Endothelial cell of umbilical vein (primary cell): Measurements from ENCODE around the gene IL21. TPM values are rescaled to one million over a fixed set of nuclear protein-coding genes. Genes with fewer than 3 reads are reported as not detected.

Experiments used
- BruUV-seq: library from RNA; stranded (reverse); fragments of 400-500 nt; replicated peaks from 2 replicates; lab custom pipeline; 2021; lab: Mats Ljungman, UMichigan
- CTCF ChIA-PET: fragments of 300-600, 350-600 bp; sonication (Branson Sonifier 250); formaldehyde crosslinking; loops from one replicate; lab custom pipeline; 2021; ENCODE audit warnings: antibody characterized with exemption, inconsistent platforms; lab: Charles Lee
- POLR2A ChIA-PET: fragments of 300-600, 350-600 bp; sonication (Branson Sonifier 250); formaldehyde crosslinking; loops from one replicate; lab custom pipeline; 2021; ENCODE audit warnings: antibody characterized with exemption, inconsistent platforms; lab: Charles Lee
- DNase-seq: peaks from one replicate; pipeline ENCODE4 v3.0.0-alpha.2; 2011; ENCODE audit warnings: low read depth, low spot score
- FAIRE-seq: peaks from 2 replicates; lab custom pipeline; 2011; peaks lifted over from hg19 to GRCh38; lab: Jason Lieb, UNC
- H2AFZ ChIP-seq: 2 replicates; pipeline ENCODE4 v1.6.0; 2012; ENCODE audit warnings: low read depth, low read length, control low read depth, inconsistent platforms
- H3K27ac ChIP-seq: 2 replicates; pipeline ENCODE4 v1.5.1; 2011; ENCODE audit warnings: low read depth, mild to moderate bottlenecking, control low read depth, low read length, moderate library complexity; ENCODE audit not compliant: insufficient read depth
- H3K27me3 ChIP-seq, 2 experiments: 2 replicates each; pipeline versions ENCODE4 v1.6.0 to v1.6.1; 2011; ENCODE audit warnings: low read length in 2 of 2, mixed read lengths in 1 of 2; ENCODE audit not compliant: control insufficient read depth in 2 of 2, insufficient read depth in 2 of 2
- H3K36me3 ChIP-seq, 2 experiments: 2 replicates in 1 of 2; 3 replicates in 1 of 2; pipeline ENCODE4 v1.5.1; 2011; ENCODE audit warnings: low read length in 2 of 2, mild to moderate bottlenecking in 1 of 2, moderate library complexity in 1 of 2; ENCODE audit not compliant: control insufficient read depth in 2 of 2, insufficient read depth in 2 of 2; ENCODE audit errors: extremely low read depth in 1 of 2
- H3K4me1 ChIP-seq: 3 replicates; pipeline ENCODE4 v1.5.1; 2011; ENCODE audit warnings: mild to moderate bottlenecking, low read length; ENCODE audit not compliant: control insufficient read depth, insufficient read depth; ENCODE audit errors: extremely low read depth
- H3K4me2 ChIP-seq: 2 replicates; pipeline ENCODE4 v1.6.1; 2011; ENCODE audit warnings: low read length, control low read depth, mixed read lengths; ENCODE audit not compliant: insufficient read depth
- H3K4me3 ChIP-seq, 3 experiments: fragments of 200-600 bp in 1 of 3; sonication (generic), shearing (Covaris generic) in 1 of 3; replicated peaks in 1 of 3; 2 replicates each; pipeline ENCODE4 v1.5.1; 2011 to 2016; ENCODE audit warnings: control low read depth in 3 of 3, low read length in 3 of 3, mild to moderate bottlenecking in 2 of 3, inconsistent platforms in 1 of 3, low read depth in 1 of 3, moderate library complexity in 1 of 3; ENCODE audit not compliant: insufficient read depth in 1 of 3
- H3K79me2 ChIP-seq: 2 replicates; pipeline ENCODE4 v1.6.0; 2012; ENCODE audit warnings: low read length, inconsistent platforms; ENCODE audit not compliant: control insufficient read depth, insufficient read depth
- H3K9ac ChIP-seq: replicated peaks from 2 replicates; pipeline ENCODE3; 2011; ENCODE audit warnings: low read length, control low read depth; ENCODE audit not compliant: insufficient read depth; ENCODE audit errors: extremely low read depth
- H3K9me1 ChIP-seq: replicated peaks from 3 replicates; pipeline ENCODE4 v1.6.0; 2011; ENCODE audit warnings: mild to moderate bottlenecking, low read length; ENCODE audit not compliant: control insufficient read depth, insufficient read depth; ENCODE audit errors: extremely low read depth
- H3K9me3 ChIP-seq: replicated peaks from 2 replicates; pipeline ENCODE4 v1.5.1; 2012; ENCODE audit warnings: low read length, inconsistent platforms; ENCODE audit not compliant: control insufficient read depth, insufficient read depth
- H4K20me1 ChIP-seq: replicated peaks from 2 replicates; pipeline ENCODE3; 2011; ENCODE audit warnings: mild to moderate bottlenecking, low read length; ENCODE audit not compliant: control insufficient read depth, insufficient read depth; ENCODE audit errors: extremely low read depth
- CTCF ChIP-seq, 2 donors: IDR thresholded peaks; 1 replicate in 1 of 2; 2 replicates in 1 of 2; pipeline ENCODE4 v1.5.1; 2011; ENCODE audit warnings: low read length in 2 of 2, mild to moderate bottlenecking in 2 of 2, moderate library complexity in 2 of 2, control low read depth in 1 of 2, inconsistent platforms in 1 of 2, low read depth in 1 of 2; ENCODE audit not compliant: insufficient read depth in 1 of 2; ENCODE audit errors: extremely low read depth in 1 of 2
- EZH2 ChIP-seq: IDR thresholded peaks from 2 replicates; pipeline ENCODE4 v1.6.1; 2012; ENCODE audit warnings: borderline replicate concordance, low read depth, mild to moderate bottlenecking, moderate library complexity, low read length, inconsistent platforms; ENCODE audit not compliant: severe bottlenecking
- FOS ChIP-seq: IDR thresholded peaks from 2 replicates; pipeline ENCODE4 v1.6.1; 2011; ENCODE audit warnings: mild to moderate bottlenecking, low read length, moderate library complexity, borderline replicate concordance; ENCODE audit not compliant: insufficient read depth
- GATA2 ChIP-seq: IDR thresholded peaks from 2 replicates; pipeline ENCODE4 v1.7.0; 2011; ENCODE audit warnings: low read depth, mild to moderate bottlenecking, moderate library complexity, mixed read lengths, low read length; ENCODE audit not compliant: insufficient read length, insufficient read depth
- JUN ChIP-seq: IDR thresholded peaks from 2 replicates; pipeline ENCODE4 v1.6.1; 2011; ENCODE audit warnings: borderline replicate concordance, low read depth; ENCODE audit not compliant: insufficient read length, insufficient read depth
- MAX ChIP-seq: IDR thresholded peaks from 2 replicates; pipeline ENCODE4 v1.6.1; 2011; ENCODE audit not compliant: insufficient read depth, insufficient read length
- MYC ChIP-seq: IDR thresholded peaks from one replicate; pipeline ENCODE4 v1.6.1; 2011; ENCODE audit warnings: mild to moderate bottlenecking, low read depth, low read length
- POLR2A ChIP-seq: IDR thresholded peaks from 2 replicates; pipeline ENCODE4 v1.6.1; 2012; ENCODE audit warnings: low read depth, mild to moderate bottlenecking, control low read depth, low read length
- POLR2AphosphoS5 ChIP-seq: IDR thresholded peaks from 2 replicates; pipeline ENCODE4 v1.6.1; 2012; ENCODE audit warnings: low read depth, mild to moderate bottlenecking, control low read depth, low read length, moderate library complexity; ENCODE audit not compliant: insufficient read depth
- dilution Hi-C: fragments of 300-500 bp; cut with MboI; formaldehyde crosslinking; loops from one replicate; pipeline ENCODE4 v1.15.0; 2019; ENCODE audit warnings: low sequenced_read_pairs; ENCODE audit not compliant: extremely low pct_ligation_motif_present
- intact Hi-C: fragments of 100-400 bp; cut with micrococcal nuclease; formaldehyde crosslinking; loops from one replicate; pipeline ENCODE4 v1.10.0; 2022
- polyA plus RNA-seq, 4 experiments: library from polyadenylated mRNA; depleted of rRNA in 3 of 4; stranded (reverse) in 3 of 4; unstranded in 1 of 4; fragments of >200 nt; gene quantifications; 2 replicates each; pipeline versions ENCODE4 v1.2.1 to v1.2.3, GENCODE V29; 2011 to 2012; ENCODE audit warnings: missing spikeins in 1 of 4
- total RNA-seq: library from RNA; stranded (reverse); gene quantifications from 2 replicates; pipeline ENCODE4 v1.2.3, GENCODE V29; 2021

IL21 gene
- total and polyA plus RNA-seq, 2 donors (not counting 3 experiments of a cell fraction or from before 2014, with no cell fraction given) = not detected

- H3K27me3 ChIP-seq = peaks cover 0 to 4% of the 10 kb centered on the region in 2 experiments
- POLR2A ChIA-PET = no interaction called here
- no peaks in the 10 kb centered on the region for H3K79me2 ChIP-seq
- H3K9ac ChIP-seq = no peak overlapping the region
- H3K4me3 ChIP-seq = no peak overlapping the region
- CTCF ChIA-PET = interaction anchor here (1.0 to 2.7 kb wide), 2 partner anchors 132 to 346 kb away, joined by 4 to 13 read pairs; no protein-coding TSS in a partner anchor
- no peak overlapping the region for H2AFZ ChIP-seq
- TF ChIP-seq EZH2 (no peak), GATA2 (no peak), POLR2AphosphoS5 (no peak), FOS (peak; percentile 76), POLR2A (no peak), JUN (peak; percentile 72), MAX (no peak), MYC (no peak)
- no peaks in the 10 kb centered on the region for H3K36me3 ChIP-seq
- dilution Hi-C loops (no loop called here), intact Hi-C loops (no loop called here)
- H3K4me1 ChIP-seq = peaks cover 5% of the 10 kb centered on the region
- no peak overlapping the region for H3K27ac ChIP-seq
- BruUV-seq = no TSS peak
- no peaks in the 10 kb centered on the region for H3K9me3 ChIP-seq
- FAIRE-seq (peak; percentile 83), DNase-seq (peak; percentile 73)
- H3K4me2 ChIP-seq = no peak overlapping the region
- H3K9me1 ChIP-seq = no peaks in the 10 kb centered on the region
- H4K20me1 ChIP-seq = no peaks in the 10 kb centered on the region
Observed at GRCh38 chr4:122584519-122584918, 36.3 kb downstream of the IL21 start.

- H3K9ac ChIP-seq = no peak overlapping the region
Observed at GRCh38 chr4:122583906-122584305, 37.0 kb downstream of the IL21 start.

More at GRCh38 chr4:122583906-122584305, 37.0 kb downstream of the IL21 start:
- ChIA-PET CTCF (interaction anchor here (1.6 to 2.7 kb wide), 2 partner anchors 133 to 346 kb away, joined by 3 to 13 read pairs; no protein-coding TSS in a partner anchor), POLR2A (no interaction called here)
- DNase-seq = no peak
- Histone ChIP-seq H3K4me2 (no peak overlapping the region), H3K27me3 (peaks cover 0 to 4% of the 10 kb centered on the region in 2 experiments), H2AFZ (no peak overlapping the region), H4K20me1 (no peaks in the 10 kb centered on the region), H3K79me2 (no peaks in the 10 kb centered on the region), H3K4me1 (peaks cover 5% of the 10 kb centered on the region), H3K27ac (no peak overlapping the region), H3K36me3 (no peaks in the 10 kb centered on the region), H3K9me1 (no peaks in the 10 kb centered on the region), H3K4me3 (no peak overlapping the region), H3K9me3 (no peaks in the 10 kb centered on the region)
- no TSS peak for BruUV-seq
- FAIRE-seq = no peak
- intact Hi-C loops = no loop called here
- TF ChIP-seq GATA2 (no peak), MYC (no peak), MAX (no peak), EZH2 (no peak), FOS (no peak), CTCF (IDR thresholded peaks at IDR 0.05; ENCODE audit: extremely low read depth in 1 of 2, insufficient read depth in 1 of 2, low read depth in 1 of 2, low read length in 2 of 2) (no peak), POLR2A (no peak), POLR2AphosphoS5 (no peak), JUN (no peak)
- dilution Hi-C loops = no loop called here
